GM04503 (cell line): ENCODE results near the gene SF3B3.
"Not testable (repeated sequence)": the region's sequence is repeated elsewhere in the genome, so short reads cannot be mapped to it uniquely, and the experiment has no call there.

ENCODE experiments used
- DNase-seq: peaks from one replicate; pipeline ENCODE4 v3.0.0-alpha.2; 2012; ENCODE audit warnings: low read depth

SF3B3 gene

DNA sequence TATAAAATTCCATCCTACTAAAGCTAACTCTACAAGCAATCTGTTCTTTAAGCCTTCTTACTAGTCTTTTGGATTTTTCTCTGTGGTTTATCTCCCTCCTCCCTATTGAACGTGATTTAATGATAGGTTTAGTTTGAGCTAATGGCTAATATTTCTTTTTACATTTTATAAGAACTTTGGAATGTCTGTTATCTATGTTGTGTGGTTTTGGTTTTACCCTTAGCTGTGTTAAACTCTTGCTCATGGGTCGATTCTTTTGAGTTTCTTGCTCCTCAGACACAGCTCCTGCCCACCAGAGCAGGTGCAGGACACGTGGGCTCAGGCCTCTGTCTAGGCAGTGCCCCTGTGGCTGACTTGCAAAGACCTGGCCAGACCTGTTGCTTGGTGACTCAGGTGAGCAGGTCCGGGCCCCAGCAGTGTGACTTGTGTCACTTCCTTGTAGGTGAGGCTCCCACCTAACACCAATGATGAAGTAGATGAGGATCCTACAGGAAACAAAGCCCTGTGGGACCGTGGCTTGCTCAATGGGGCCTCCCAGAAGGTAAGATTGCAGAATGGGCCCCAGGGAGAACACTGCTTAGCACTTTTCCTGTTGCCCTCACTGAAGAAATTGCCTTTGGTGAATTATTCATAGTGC is 45.1 kb downstream of the SF3B3 start:
- DNase-seq, result no peak

- no peak for DNase-seq
Measured at GRCh38 chr16:70569752-70570151, 46.1 kb downstream of the SF3B3 start.

DNA sequence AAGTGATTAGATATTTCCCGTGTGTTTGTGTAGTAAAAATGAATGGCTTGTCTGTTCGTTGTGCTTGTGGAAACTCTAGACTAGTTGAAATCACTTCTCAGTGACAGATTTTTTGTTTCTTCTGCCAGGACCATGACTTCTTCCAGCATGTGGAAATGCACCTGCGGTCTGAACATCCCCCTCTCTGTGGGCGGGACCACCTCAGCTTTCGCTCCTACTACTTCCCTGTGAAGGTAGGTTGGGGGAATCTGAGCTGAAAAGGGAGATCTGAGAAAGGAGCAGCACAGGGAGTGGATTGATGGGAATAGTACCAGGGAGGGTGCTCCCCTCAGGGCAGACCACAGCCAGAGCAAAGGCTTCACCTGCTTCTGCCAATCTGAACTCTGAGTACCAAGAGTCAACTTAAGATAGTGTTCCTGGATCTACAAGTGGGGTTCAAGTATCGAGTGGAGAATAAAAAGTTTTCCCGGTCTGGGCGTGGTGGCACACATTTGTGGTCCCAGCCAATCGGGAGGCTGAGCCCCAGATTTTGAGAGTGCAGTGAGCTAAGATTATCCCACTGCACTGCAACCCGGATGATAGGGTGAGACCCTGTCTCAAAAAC is 47.5 kb downstream of the SF3B3 start:
- DNase-seq, result no peak

DNA sequence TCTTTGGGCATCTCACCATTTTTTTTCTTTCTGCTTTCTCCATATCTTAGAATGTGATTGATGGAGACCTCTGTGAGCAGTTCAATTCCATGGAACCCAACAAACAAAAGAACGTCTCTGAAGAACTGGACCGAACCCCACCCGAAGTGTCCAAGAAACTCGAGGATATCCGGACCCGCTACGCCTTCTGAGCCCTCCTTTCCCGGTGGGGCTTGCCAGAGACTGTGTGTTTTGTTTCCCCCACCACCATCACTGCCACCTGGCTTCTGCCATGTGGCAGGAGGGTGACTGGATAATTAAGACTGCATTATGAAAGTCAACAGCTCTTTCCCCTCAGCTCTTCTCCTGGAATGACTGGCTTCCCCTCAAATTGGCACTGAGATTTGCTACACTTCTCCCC is 48.0 kb downstream of the SF3B3 start:
- DNase-seq, result no peak

- no peak for DNase-seq
Measured at GRCh38 chr16:70572050-70572925, 48.7 kb downstream of the SF3B3 start.

DNA sequence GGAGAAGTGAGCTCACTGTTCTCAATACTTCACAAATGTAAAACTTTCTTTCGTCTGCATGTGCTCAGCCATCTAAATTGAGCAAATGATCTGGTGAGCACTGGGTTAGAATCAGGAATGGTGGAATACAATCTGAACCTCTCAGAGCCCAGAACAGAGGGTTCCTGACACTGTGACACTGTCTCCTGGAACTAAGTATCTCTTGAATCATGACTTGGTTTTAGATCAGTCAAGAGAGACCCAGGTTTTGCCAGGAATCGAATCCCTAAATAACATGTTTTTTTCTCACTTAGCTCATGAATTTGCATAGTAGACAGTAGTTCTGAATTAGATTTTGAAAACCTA is 49.3 kb downstream of the SF3B3 start:
- no peak for DNase-seq

DNA sequence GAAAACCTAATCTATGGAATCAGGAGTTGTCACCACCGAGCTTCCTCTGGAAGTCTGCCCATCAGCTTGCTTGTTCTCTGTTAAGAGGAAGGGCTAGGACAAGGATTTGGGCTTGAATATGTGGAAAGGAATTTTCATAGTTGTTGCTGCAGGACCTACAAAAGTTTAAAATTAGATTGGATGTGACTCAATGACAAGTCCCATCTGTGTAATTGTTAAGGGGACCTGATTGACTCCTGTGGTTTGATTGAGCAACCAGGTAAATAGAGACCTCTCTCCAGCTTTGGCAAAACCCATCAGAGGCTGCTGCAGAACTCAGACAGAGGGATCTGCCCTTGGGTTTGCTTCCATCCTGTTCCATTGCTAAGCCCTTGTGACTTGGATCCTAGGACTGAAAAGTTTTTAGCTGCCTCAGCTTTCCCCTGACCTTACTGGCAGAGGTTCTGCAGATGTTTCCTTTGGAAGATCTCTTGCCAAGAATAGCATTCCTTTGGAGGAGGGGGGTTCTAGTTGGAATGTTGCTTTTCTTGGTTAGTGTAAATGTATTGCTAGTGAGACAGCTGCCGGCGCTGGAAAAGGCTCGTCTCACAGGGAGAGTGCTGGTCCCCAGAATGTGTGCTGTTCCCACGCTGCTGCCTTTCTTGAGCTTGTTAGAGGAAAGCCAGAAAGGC is 50.0 kb downstream of the SF3B3 start:
- peak; percentile 49 for DNase-seq

DNA sequence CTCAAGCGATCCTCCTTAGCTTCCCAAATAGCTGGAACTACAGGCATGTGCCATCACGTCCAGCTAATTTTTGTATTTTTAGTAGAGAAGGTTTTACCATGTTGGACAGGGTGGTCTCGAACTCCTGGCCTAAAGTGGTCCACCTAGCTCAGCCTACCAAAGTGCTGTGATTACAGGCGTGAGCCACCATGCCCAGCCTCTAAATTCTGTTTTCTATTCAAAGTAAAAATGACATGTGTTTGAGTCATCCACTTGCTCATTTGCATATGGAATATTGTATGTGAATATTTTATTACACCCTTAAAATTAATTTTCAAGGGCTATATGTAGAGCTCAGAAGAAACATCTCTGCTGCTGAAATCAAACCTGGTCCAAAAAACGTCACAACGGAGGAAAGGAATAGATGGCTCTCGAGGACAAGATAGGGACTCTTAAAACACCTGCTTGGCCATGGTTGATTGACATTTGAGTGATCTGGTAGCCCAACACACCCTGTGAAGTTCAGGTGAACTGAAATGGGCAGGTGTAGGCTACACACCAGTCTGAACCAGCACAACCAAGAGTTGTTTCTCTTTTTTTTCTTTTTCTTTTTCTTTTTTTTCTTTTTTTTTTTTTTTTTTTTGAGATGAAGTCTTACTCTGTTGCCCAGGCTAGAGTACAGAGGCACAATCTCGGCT is 51.1 kb downstream of the SF3B3 start:
- DNase-seq, result no peak

DNA sequence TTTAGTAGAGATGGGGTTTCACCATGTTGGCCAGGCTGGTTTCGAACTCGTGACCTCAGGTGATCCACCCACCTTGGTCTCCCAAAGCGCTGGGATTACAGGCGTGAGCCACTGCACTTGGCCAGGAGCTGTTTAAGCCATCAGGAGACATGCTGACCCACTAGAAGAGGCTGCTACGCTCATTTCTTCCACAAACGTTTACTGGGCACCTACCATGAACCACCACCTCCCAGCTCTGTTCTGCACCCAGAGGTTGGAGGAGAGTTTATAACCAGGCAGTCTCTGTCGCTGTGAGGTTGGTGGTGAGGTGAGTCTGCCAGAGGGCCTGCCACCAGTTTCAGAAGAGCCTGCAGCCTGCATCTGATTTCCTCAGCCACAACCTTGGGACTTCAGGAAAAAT is 51.8 kb downstream of the SF3B3 start:
- no peak for DNase-seq

DNA sequence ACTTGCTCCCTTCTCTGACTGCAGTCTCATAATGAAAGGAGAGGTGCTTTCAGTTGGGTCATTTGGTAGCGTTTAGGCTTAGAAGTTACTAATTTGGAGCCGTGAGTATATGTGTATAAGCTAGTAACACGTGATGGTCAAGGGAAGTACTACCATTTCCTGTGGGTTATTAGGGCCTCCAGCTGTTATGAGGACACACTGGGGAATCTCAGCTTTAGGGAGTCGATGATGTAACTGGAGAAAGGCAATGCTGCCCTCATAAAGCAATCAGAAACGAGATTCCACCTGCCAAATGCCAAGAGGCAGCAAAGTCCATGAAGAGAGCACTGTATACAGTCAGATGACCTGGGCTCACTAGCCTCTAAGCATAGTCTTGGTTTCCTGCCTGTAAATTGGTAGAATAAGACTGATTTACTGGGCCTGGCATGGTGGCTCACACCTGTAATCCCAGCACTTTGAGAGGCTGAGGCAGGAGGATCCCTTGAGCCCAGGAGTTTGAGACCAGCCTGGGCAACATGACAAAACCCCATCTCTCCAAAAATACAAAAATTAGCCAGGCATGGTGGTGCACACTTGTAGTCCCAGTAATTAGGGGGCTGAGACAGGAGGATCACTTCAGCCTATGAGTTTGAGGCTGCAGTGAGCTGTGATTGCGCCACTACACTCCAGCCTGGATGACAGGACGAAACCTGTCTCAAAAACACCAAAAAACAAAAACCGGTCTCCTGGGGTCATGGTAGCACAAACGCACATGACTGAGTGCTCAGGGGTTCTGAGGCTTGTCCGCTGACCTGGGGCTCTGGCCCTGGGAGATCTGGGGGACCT is 53.0 kb downstream of the SF3B3 start:
- peak; percentile 57 for DNase-seq

DNA sequence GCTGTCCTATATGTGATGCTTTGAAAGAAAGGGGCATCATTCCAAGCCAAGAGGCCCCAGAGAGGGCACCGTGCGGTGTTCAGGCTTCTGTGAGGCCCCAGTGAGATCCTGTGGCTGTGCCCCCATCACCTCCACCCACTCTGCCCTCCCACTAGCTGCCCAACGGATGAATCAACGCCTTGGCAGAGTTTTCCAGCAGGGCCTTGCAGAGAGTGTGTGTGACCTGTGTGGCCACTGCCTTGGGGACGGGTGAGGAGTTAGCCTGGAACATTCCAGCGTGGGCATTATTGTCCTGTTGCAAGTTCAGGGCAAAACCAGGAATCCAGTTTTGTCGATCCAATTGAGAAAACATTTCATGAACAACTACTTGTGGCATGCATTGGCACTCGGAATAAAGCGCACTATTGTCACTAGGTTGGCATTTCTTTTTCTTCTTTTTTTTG is 53.7 kb downstream of the SF3B3 start:
- peak; percentile 50 for DNase-seq

- DNase-seq, result no peak
Measured at GRCh38 chr16:70578035-70578434, 54.4 kb downstream of the SF3B3 start.

DNA sequence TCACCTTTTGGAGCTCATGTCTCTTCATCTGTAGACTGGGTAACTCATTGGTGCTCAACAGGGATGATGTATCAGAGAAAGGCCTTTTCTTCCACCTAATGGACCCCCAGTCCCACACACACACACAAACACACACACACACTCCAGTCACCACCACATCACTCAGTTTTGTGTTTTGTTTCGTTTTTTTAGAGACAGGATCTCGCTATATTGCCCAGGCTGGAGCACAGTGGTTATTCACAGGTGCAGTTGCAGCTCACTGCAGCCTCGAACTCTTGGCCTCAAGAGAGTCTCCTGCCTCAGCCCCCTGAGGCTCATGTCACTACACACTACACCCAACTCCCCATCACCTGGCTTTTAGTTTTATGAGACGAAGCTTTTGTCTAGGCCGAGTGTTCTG is 55.6 kb downstream of the SF3B3 start:
- DNase-seq, result no peak

DNA sequence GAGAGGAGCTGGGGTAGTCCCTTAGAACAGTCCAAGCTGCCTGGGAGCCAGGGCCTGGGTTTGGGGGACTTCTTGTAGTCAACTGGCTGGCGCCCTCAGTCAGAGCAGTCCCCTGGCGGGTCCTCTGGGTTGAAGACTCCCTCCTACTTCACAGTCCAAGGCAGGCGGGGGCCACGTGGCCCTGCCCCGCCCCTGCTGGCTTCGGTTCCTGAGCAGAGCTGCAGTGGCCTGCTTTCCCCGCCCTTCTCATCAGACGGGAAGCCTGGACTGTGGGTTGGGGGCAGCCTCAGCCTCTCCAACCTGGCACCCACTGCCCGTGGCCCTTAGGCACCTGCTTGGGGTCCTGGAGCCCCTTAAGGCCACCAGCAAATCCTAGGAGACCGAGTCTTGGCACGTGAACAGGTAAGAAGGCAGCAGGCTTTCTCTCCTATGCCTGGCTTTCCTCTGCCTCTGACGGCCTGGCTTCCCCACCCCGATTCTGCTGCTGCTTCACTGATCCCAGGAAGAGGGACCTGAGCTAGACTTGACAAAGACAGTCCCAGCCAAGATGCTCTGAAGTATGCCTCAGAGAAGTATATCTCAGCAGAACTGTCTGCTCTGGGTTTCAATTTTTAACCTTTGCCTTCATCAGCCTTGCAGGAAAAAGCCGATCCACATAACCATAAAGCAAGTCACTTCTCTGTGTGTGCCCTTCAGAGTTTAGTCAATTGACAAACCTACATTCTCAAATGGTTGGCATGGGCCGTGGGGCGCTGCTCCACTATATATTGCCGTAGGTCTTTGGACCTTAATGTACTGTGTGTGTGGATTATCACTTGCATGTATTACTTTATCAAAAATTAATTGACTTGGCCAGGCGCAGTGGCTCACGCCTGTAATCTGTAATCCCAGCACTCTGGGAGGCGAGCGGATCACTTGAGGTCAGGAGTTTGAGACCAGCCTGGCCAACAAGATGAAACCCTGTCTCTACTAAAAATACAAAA is 56.3 kb downstream of the SF3B3 start:
- no peak for DNase-seq

GRCh38 chr16:70582280-70582978 is 58.8 kb downstream of the SF3B3 start:
- no peak for DNase-seq

DNA sequence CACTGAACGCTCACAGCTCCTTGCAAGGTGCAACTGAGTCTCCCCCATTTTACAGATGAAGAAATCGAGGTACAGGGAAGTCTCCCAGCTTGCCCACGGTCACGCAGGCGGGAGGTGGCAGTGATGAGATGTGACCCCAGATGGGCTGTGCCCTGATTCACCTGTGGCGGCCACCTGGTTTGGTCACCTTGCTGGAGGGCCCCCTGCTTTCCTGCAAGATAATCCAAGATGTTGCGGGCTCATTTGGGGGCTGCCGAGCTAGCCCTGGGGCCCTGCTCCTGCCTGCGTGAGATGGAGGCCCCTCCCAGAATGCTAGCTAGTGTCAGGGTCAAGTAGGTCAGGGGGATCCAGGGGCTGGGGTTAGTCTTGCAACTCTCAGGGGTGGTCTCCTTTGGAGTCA is 63.1 kb downstream of the SF3B3 start:
- DNase-seq, result no peak

DNA sequence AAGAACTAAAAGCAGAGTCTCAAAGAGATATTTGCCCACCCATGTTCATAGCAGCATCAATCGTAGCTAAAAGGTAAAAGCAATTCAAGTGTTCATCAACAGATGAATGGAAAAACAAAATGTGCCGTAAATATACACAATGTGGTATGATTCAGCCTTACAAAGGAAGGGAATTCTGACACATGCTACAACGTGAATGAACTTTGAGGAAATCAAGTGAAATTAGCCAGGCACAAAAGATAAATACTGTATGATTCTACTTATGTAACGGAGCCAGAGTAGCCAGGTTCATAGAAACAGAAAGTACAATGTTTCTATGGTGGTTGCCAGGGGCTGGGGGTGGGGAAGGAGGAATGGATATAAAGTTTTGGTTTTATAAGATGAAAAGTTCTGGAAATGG is 64.9 kb downstream of the SF3B3 start:
- no peak for DNase-seq

DNA sequence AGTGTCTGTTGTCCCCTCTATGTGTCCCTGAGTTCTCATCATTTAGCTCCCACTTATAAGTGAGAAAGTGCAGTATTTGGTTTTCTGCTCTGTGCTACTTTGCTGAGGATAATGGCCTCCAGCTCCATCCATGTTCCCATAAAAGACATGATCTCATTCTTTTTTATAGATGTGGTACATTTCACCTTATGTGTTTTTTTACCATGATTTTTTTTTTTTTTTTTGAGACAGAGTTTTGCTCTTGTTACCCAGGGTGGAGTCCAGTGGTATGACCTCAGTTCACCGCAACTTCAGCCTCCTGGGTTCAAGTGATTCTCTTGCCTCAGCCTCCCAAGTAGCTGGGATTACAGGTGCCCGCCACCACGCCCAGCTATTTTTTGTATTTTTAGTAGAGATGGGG is 65.8 kb downstream of the SF3B3 start:
- not testable (repeated sequence) for DNase-seq

GRCh38 chr16:70589998-70590471 is 66.4 kb downstream of the SF3B3 start:
- DNase-seq, result no peak
